ENCODE results near the gene FUT6. TPM values are rescaled to one million over a fixed set of nuclear protein-coding genes. Genes with fewer than 3 reads are reported as not detected.
"Not testable (repeated sequence)": the region's sequence is repeated elsewhere in the genome, so short reads cannot be mapped to it uniquely, and the experiment has no call there.

The FUT6 gene
- total RNA-seq, 2 donors from 2014 or later, result 0.62 TPM; not detected in 1

DNA sequence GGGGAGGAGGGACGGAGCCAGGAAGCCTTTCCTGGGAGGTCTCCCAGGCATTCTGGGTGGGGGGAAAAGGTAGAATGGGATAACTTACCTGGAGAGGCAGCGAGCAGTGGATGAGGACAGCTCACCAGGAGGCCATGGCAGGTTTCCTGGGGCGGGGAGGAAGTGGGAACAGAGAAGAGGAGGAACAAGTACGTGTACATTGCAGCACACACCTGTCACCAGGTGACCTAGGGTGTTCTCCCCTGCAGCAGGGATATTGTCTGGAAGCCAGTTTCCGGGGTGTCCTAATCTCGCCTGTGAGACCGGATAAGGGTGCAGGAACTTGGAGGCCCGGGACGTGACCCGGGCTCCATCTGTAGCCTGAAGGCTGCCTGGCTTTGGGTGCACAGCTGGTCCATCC lies 11.8 kb upstream of the FUT6 start, which contains the start of gene FUT3:
Gene FUT3, minus strand, starts transcription at position 148 of the 400 bp plus-strand sequence.
- Histone ChIP-seq H3K4me1 (replicated peaks) (no peaks in the 10 kb centered on the region), H3K36me3 (no peaks in the 10 kb centered on the region), H3K27ac (no peak within 1 kb of the TSS), H3K4me3 (no peak within 1 kb of the TSS), H3K27me3 (replicated peaks; ENCODE audit: insufficient read depth) (no peaks in the 10 kb centered on the region), H3K9me3 (no peaks in the 10 kb centered on the region)
- no peak for DNase-seq (ENCODE audit: low spot score)
- 71% methylated on average over 10 of the region's 10 CpGs for WGBS
- TF ChIP-seq, protein P1, sequence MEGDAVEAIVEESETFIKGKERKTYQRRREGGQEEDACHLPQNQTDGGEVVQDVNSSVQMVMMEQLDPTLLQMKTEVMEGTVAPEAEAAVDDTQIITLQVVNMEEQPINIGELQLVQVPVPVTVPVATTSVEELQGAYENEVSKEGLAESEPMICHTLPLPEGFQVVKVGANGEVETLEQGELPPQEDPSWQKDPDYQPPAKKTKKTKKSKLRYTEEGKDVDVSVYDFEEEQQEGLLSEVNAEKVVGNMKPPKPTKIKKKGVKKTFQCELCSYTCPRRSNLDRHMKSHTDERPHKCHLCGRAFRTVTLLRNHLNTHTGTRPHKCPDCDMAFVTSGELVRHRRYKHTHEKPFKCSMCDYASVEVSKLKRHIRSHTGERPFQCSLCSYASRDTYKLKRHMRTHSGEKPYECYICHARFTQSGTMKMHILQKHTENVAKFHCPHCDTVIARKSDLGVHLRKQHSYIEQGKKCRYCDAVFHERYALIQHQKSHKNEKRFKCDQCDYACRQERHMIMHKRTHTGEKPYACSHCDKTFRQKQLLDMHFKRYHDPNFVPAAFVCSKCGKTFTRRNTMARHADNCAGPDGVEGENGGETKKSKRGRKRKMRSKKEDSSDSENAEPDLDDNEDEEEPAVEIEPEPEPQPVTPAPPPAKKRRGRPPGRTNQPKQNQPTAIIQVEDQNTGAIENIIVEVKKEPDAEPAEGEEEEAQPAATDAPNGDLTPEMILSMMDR (IDR thresholded peaks at IDR 0.05), result no peak
- TF ChIP-seq POLR2AphosphoS5 (IDR thresholded peaks at IDR 0.05), result no peak
- TF ChIP-seq POLR2A (IDR thresholded peaks at IDR 0.05), result no peak
- intact Hi-C loops (cut with DNase I), result no loop called here

DNA sequence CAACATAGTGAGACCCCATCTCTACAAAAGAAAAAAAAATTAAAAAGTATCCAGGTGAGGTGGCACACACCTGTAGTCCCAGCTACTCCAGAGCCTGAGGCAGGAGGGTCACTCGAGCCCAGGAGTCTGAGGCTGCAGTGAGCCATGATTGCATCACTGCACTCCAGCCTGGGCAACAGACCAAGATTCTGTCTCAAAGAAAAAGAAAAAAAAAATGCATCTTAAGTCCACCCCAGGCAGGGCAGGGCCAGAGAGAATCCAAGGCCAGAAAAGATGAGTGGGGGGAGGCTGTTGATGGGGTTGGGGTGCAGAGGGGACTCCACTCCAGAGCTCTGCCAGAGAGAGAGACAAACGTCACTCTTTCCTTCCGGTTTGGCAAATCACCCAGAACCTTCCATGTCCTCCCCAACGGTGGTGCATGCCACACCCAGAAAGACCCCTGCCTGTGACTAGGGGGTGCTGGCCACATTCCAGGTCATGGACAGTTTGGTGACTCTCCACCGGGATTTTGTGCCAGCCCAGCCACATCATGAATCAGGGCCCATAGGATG lies 11.3 kb upstream of the FUT6 start:
- 8% methylated on average over 5 of the region's 5 CpGs for WGBS
- H3K27ac ChIP-seq, result no peak overlapping the region
- intact Hi-C loops (cut with DNase I), result no loop called here

DNA sequence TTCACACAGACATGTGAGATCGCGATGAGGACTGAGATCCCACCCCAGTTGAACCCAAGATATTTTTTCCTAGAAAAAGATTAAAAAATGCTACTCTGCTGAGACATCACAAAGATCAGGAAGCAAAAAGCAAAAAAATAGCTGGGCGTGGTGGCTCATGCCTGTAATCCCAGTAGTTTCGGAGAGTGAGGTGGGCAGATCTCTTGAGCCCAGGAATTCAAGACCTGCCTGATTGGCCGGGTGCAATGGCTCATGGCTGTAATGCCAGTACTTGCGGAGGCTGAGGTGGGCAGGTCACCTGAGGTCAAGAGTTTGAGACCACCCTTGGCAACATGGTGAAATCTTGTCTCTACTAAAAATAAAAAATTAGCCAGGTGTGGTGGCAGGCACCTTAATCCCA lies 10.7 kb upstream of the FUT6 start:
- intact Hi-C loops (cut with DNase I), result no loop called here
- Histone ChIP-seq H3K27ac (no peak overlapping the region), H3K9me3 (no peaks in the 10 kb centered on the region), H3K36me3 (no peaks in the 10 kb centered on the region), H3K4me3 (no peak overlapping the region), H3K27me3 (replicated peaks; ENCODE audit: insufficient read depth) (no peaks in the 10 kb centered on the region), H3K4me1 (replicated peaks) (no peaks in the 10 kb centered on the region)
- 80% methylated on average over 6 of the region's 6 CpGs for WGBS
- DNase-seq (ENCODE audit: low spot score), result no peak
- TF ChIP-seq POLR2A (IDR thresholded peaks at IDR 0.05) (no peak), POLR2AphosphoS5 (IDR thresholded peaks at IDR 0.05) (no peak)

More for the DNA sequence above, 11.3 kb upstream of the FUT6 start:
- no peaks in the 10 kb centered on the region for H3K9me3 ChIP-seq
- no peaks in the 10 kb centered on the region for H3K36me3 ChIP-seq
- H3K27me3 ChIP-seq (replicated peaks; ENCODE audit: insufficient read depth), result no peaks in the 10 kb centered on the region
- H3K4me1 ChIP-seq (replicated peaks), result no peaks in the 10 kb centered on the region
- H3K4me3 ChIP-seq, result no peak overlapping the region
- no peak for DNase-seq (ENCODE audit: low spot score)
- TF ChIP-seq, protein P1 (IDR thresholded peaks at IDR 0.05), result no peak
- TF ChIP-seq POLR2AphosphoS5 (IDR thresholded peaks at IDR 0.05), result no peak
- no peak for TF ChIP-seq POLR2A (IDR thresholded peaks at IDR 0.05)

GRCh38 chr19:5848621-5849020 lies 9.1 kb upstream of the FUT6 start:
- 74% methylated on average over 5 of the region's 5 CpGs for WGBS
- H3K27ac ChIP-seq; H3K4me1 ChIP-seq (replicated peaks); H3K9me3 ChIP-seq; H3K36me3 ChIP-seq; H3K4me3 ChIP-seq; DNase-seq (ENCODE audit: low spot score); intact Hi-C loops (cut with DNase I); H3K27me3 ChIP-seq (replicated peaks; ENCODE audit: insufficient read depth): not testable (repeated sequence)

DNA sequence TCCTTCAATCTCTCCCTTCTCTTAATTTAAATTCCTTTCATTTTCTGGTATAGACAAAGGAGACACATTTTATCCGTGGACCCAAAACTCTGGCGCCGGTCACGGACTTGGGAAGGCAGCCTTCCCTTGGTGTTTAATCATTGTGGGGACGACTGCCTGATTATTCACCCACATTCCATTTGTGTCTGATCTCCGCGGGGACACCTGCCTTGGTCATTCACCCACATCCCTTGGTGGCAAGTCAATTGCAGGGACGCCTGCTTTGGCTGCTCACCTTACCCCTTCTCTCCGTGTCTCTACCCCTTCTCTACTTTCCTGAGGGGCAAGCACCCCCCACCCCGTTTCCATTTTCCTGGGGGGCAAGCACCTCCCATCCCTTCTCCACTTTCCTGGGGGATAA lies 8.3 kb upstream of the FUT6 start:
- H3K27me3 ChIP-seq (replicated peaks; ENCODE audit: insufficient read depth); intact Hi-C loops (cut with DNase I); H3K4me3 ChIP-seq; H3K4me1 ChIP-seq (replicated peaks); H3K9me3 ChIP-seq; H3K36me3 ChIP-seq; DNase-seq (ENCODE audit: low spot score); H3K27ac ChIP-seq: not testable (repeated sequence)
- 80% methylated on average over 10 of the region's 10 CpGs for WGBS

DNA sequence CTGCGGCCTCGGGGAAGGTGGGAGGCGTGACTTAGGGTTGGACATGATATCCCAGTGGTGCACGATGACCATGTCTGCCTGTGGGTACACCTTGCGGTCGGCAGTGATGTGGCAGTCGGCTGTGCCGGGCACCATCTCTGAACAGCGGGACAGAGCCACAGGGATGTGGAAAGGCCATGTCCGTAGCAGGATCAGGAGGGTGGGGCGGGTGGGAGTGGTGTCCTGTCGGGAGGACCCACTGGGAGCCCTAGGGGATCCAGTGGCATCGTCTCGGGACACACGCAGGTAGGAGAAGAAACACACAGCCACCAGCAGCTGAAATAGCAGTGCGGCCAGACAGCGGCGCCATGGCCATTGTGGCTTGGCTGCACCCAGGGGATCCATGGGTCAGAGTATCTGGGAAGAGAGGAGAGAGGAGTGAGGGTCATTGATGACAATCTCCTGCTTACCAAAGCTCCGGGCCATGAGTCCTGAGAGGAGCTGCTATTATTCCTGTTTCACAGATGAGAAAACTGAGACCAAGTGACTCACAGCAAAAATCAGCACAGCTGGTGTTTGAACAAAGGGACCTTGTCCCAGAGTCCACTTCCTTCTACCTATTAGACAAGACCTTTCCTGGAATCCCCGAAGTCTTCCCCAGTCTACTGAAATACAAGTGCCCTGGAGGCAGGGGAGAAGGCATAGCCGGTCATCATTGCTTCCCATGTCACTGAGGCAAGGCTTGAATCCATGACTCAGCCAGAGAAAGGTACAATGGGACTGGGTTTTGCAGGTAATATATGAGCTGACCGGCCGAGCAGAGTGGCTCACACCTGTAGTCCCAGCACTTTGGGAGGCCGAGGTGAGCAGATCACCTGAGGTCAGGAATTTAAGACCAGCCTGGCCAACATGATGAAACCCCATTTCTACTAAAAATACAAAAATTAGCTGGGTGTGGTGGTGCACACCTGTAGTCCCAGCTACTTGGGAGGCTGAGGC lies 5.2 kb upstream of the FUT6 start:
- no peak overlapping the region for H3K27ac ChIP-seq
- TF ChIP-seq POLR2A (IDR thresholded peaks at IDR 0.05), result no peak
- TF ChIP-seq, protein P1 (IDR thresholded peaks at IDR 0.05), result no peak
- no peaks in the 10 kb centered on the region for H3K27me3 ChIP-seq (replicated peaks; ENCODE audit: insufficient read depth)
- 93% methylated on average over 22 of the region's 24 CpGs for WGBS
- H3K9me3 ChIP-seq, result no peaks in the 10 kb centered on the region
- H3K4me1 ChIP-seq (replicated peaks), result no peaks in the 10 kb centered on the region
- intact Hi-C loops (cut with DNase I), result no loop called here
- H3K4me3 ChIP-seq, result no peak overlapping the region
- no peaks in the 10 kb centered on the region for H3K36me3 ChIP-seq
- no peak for DNase-seq (ENCODE audit: low spot score)
